Measurements from ENCODE around the gene SLC4A4. TPM values are rescaled to one million over a fixed set of nuclear protein-coding genes. Genes with fewer than 3 reads are reported as not detected.

The SLC4A4 gene
- total RNA-seq, 2 experiments from 2014 or later = 3.1 to 3.7 TPM

DNA sequence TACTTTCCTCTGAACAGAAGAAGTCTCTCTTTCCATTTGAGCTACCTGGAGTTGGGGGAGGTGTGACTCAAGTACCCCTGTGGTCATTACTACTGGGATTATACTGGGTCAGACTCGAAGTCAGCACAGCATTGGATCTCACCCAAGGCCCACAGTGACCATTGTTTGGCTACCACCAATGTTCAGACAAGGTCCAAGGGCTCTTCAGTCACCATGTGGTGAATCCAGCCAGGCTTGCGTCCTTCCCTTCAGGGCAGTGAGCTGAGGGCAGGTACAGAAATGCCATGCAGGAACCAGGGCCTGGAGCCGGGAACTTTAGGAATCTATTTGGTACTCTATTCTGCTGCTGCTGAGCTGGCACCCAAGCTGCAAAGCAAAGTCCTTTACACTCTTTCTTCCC, 5.5 kb upstream of the SLC4A4 start:
- Mint-ChIP-seq H3K27ac (no peak overlapping the region), H3K36me3 (no peaks in the 10 kb centered on the region), H3K4me3 (no peak overlapping the region), H3K9me3 (peaks cover 5% of the 10 kb centered on the region), H3K4me1 (peaks cover 1% of the 10 kb centered on the region), H3K27me3 (peaks cover 11% of the 10 kb centered on the region)
- ATAC-seq (ENCODE audit: low read depth) = no peak
- POLR2A ChIA-PET = no interaction called here
- no peak for DNase-seq

DNA sequence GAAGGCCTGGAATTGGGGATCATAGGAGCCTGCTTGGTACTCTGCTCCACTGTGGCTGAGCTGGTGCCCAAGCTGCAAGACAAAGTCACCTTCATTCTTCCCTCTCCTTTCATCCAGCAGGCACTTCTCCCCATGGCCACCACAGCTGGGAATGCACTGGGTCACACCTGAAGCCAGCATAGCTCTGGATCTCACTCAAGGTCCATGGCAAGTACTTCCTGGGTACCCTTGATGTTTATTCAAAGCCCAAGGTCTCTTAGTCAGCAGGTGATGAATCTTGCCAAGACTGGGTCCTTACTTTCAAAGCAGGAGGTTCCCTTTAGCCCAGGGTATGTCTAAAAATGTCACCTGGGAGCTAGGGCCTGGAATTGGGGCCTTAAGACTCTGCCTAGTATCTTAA, 4.9 kb upstream of the SLC4A4 start:
- no peak overlapping the region for H3K27ac Mint-ChIP-seq
- H3K36me3 Mint-ChIP-seq = no peaks in the 10 kb centered on the region
- POLR2A ChIA-PET = no interaction called here
- peaks cover 7% of the 10 kb centered on the region for H3K4me1 Mint-ChIP-seq
- DNase-seq (no peak), ATAC-seq (ENCODE audit: low read depth) (no peak)
- H3K9me3 Mint-ChIP-seq = peaks cover 5% of the 10 kb centered on the region
- H3K4me3 Mint-ChIP-seq = no peak overlapping the region
- peaks cover 12% of the 10 kb centered on the region for H3K27me3 Mint-ChIP-seq

- DNase-seq = no peak
- Mint-ChIP-seq H3K4me1 (peaks cover 8% of the 10 kb centered on the region), H3K27ac (no peak overlapping the region), H3K36me3 (no peaks in the 10 kb centered on the region), H3K9me3 (peaks cover 5% of the 10 kb centered on the region), H3K27me3 (peaks cover 12% of the 10 kb centered on the region), H3K4me3 (no peak overlapping the region)
- ATAC-seq (ENCODE audit: low read depth) = no peak
- POLR2A ChIA-PET = no interaction called here
Observed at GRCh38 chr4:71334465-71334882, 4.3 kb upstream of the SLC4A4 start.

- Mint-ChIP-seq H3K27ac (no peak overlapping the region), H3K4me1 (peaks cover 2% of the 10 kb centered on the region), H3K27me3 (peaks cover 19% of the 10 kb centered on the region), H3K9me3 (no peaks in the 10 kb centered on the region), H3K4me3 (no peak overlapping the region), H3K36me3 (no peaks in the 10 kb centered on the region)
- POLR2A ChIA-PET = no interaction called here
- no peak for ATAC-seq (ENCODE audit: low read depth)
- no peak for DNase-seq
Observed at GRCh38 chr4:71343670-71344466, 5.0 kb downstream of the SLC4A4 start.

- Mint-ChIP-seq H3K4me1 (no peaks in the 10 kb centered on the region), H3K27me3 (peaks cover 20% of the 10 kb centered on the region), H3K36me3 (no peaks in the 10 kb centered on the region), H3K4me3 (no peak overlapping the region), H3K9me3 (no peaks in the 10 kb centered on the region), H3K27ac (no peak overlapping the region)
- POLR2A ChIA-PET = no interaction called here
- ATAC-seq (ENCODE audit: low read depth) (no peak), DNase-seq (no peak)
Observed at GRCh38 chr4:71346710-71347109, 7.9 kb downstream of the SLC4A4 start.

DNA sequence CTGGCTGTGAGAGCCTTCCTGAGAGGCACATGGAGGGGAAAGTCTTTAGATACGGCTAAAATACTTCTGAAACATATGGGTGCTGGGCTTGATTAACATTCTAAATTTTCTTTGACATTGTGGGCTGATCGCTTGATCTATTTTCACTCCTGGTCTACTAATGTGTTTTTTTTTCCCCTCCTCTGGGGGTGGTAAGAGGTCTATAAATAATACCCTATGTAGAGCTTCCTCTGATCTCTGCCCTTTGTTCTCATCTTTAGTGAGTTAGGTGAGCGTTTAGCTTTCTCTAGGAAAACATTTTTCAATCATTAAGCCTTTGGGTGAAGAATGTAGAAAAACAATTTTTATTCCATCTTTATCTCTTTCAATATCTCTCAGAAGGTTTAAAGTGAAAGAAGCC, 9.8 kb downstream of the SLC4A4 start:
- H3K9me3 Mint-ChIP-seq = no peaks in the 10 kb centered on the region
- H3K4me1 Mint-ChIP-seq = no peaks in the 10 kb centered on the region
- no peak overlapping the region for H3K4me3 Mint-ChIP-seq
- POLR2A ChIA-PET = no interaction called here
- no peak for DNase-seq
- no peak for ATAC-seq (ENCODE audit: low read depth)
- H3K36me3 Mint-ChIP-seq = no peaks in the 10 kb centered on the region
- no peak overlapping the region for H3K27ac Mint-ChIP-seq
- H3K27me3 Mint-ChIP-seq = peaks cover 10% of the 10 kb centered on the region

GRCh38 chr4:71355045-71355444, 16.2 kb downstream of the SLC4A4 start:
- no peak overlapping the region for H3K4me3 Mint-ChIP-seq
- POLR2A ChIA-PET = no interaction called here
- H3K27ac Mint-ChIP-seq = no peak overlapping the region
- peaks cover 8% of the 10 kb centered on the region for H3K27me3 Mint-ChIP-seq
- no peaks in the 10 kb centered on the region for H3K36me3 Mint-ChIP-seq
- no peak for DNase-seq
- no peaks in the 10 kb centered on the region for H3K4me1 Mint-ChIP-seq
- H3K9me3 Mint-ChIP-seq = no peaks in the 10 kb centered on the region
- no peak for ATAC-seq (ENCODE audit: low read depth)

DNA sequence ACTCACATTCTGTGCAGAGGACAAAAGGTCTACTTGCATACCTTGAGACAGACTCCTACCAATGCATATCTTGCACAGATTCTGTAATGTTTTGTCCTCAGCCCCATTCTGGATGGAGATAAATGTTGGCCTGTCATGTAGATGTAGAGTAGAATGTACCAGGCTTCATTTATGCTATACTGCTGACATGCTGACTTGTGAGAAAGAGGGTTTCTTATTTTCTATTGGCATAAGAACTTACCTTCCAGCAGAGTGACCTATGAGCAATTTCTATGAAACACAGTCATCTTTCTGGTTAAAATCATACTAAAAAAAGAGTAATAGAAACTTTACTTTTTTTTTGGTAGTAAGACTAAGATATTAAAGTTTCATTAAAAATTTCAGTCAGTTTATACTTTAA, 17.2 kb downstream of the SLC4A4 start:
- Mint-ChIP-seq H3K27ac (no peak overlapping the region), H3K4me1 (no peaks in the 10 kb centered on the region), H3K36me3 (no peaks in the 10 kb centered on the region), H3K4me3 (no peak overlapping the region), H3K9me3 (no peaks in the 10 kb centered on the region), H3K27me3 (peaks cover 8% of the 10 kb centered on the region)
- ATAC-seq (ENCODE audit: low read depth) (no peak), DNase-seq (no peak)
- POLR2A ChIA-PET = no interaction called here

GRCh38 chr4:71356924-71357663, 18.3 kb downstream of the SLC4A4 start:
- Mint-ChIP-seq H3K27ac (no peak overlapping the region), H3K36me3 (no peaks in the 10 kb centered on the region), H3K4me1 (no peaks in the 10 kb centered on the region), H3K4me3 (no peak overlapping the region), H3K27me3 (peaks cover 8% of the 10 kb centered on the region), H3K9me3 (no peaks in the 10 kb centered on the region)
- no peak for DNase-seq
- ATAC-seq (ENCODE audit: low read depth) = no peak
- POLR2A ChIA-PET = no interaction called here

DNA sequence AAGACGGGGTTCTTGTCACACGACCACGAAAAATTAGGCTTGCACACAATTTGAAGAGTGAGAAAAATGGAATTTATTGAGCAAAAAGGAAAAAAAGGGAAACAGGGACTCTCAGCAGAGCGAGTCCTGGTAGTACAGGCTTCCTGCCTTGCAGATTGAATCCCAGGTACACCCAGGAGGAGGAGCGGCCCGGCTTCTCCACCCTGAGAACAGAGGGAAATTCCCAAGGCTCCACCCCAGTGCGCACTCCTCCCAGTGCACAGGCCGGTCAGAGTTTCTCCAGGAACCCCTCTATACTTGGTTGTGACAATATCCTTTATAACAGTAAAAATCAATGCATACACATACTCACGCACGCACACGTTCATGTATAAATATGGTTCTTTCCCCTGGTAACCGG, 22.0 kb downstream of the SLC4A4 start:
- no peak for DNase-seq
- Mint-ChIP-seq H3K36me3 (no peaks in the 10 kb centered on the region), H3K4me3 (no peak overlapping the region), H3K4me1 (no peaks in the 10 kb centered on the region), H3K27ac (no peak overlapping the region), H3K27me3 (peaks cover 10% of the 10 kb centered on the region), H3K9me3 (no peaks in the 10 kb centered on the region)
- POLR2A ChIA-PET = no interaction called here
- no peak for ATAC-seq (ENCODE audit: low read depth)

DNA sequence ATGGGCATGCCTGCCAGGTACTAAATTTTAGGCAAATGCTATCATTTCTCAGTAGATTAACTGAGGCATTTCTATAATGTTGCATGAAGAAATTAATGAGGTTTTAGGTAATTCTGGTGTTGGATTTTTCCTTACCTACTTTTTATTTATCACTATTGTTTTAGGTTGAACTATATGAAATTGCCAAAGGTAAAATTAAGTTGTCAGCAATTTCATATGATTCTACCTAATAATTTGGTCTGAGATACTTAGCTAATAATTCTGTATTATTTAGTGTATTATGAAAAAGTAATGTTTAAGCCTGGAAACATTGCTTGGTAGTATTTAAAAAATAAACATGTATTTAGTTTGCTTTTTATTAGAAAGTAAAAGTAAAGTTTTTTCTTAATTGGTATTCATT, 22.7 kb downstream of the SLC4A4 start:
- H3K27me3 Mint-ChIP-seq = peaks cover 10% of the 10 kb centered on the region
- no peak for DNase-seq
- H3K4me1 Mint-ChIP-seq = no peaks in the 10 kb centered on the region
- no peaks in the 10 kb centered on the region for H3K36me3 Mint-ChIP-seq
- no peaks in the 10 kb centered on the region for H3K9me3 Mint-ChIP-seq
- no peak overlapping the region for H3K27ac Mint-ChIP-seq
- ATAC-seq (ENCODE audit: low read depth) = no peak
- no peak overlapping the region for H3K4me3 Mint-ChIP-seq
- POLR2A ChIA-PET = no interaction called here

DNA sequence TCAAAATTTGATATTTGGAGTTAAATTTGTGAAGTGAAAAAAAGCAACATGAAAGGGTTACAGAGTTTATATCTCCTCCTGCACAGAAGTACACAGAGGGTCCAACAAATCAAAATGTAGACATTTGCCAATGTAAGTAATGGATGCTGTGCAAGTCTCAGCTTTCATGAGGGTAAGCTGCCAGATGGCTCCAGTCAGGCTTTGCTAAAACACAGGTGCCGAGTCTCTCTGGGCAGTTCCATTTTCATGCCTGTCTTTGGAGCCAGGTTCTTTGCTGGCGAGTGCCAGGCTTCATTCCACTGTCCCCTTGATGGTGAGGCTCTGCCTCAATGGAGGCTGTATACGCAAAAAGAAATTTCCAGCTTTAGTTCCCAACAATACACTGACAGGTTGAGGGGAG, 27.9 kb downstream of the SLC4A4 start:
- POLR2A ChIA-PET = no interaction called here
- no peaks in the 10 kb centered on the region for H3K9me3 Mint-ChIP-seq
- peaks cover 12% of the 10 kb centered on the region for H3K27me3 Mint-ChIP-seq
- H3K36me3 Mint-ChIP-seq = no peaks in the 10 kb centered on the region
- ATAC-seq (ENCODE audit: low read depth) (no peak), DNase-seq (no peak)
- no peaks in the 10 kb centered on the region for H3K4me1 Mint-ChIP-seq
- no peak overlapping the region for H3K27ac Mint-ChIP-seq
- no peak overlapping the region for H3K4me3 Mint-ChIP-seq

- no peaks in the 10 kb centered on the region for H3K36me3 Mint-ChIP-seq
- no peaks in the 10 kb centered on the region for H3K9me3 Mint-ChIP-seq
- ATAC-seq (ENCODE audit: low read depth) = no peak
- no peak for DNase-seq
- H3K27ac Mint-ChIP-seq = no peak overlapping the region
- H3K4me3 Mint-ChIP-seq = no peak overlapping the region
- POLR2A ChIA-PET = no interaction called here
- no peaks in the 10 kb centered on the region for H3K4me1 Mint-ChIP-seq
- H3K27me3 Mint-ChIP-seq = peaks cover 10% of the 10 kb centered on the region
Observed at GRCh38 chr4:71367546-71367945, 28.7 kb downstream of the SLC4A4 start.

DNA sequence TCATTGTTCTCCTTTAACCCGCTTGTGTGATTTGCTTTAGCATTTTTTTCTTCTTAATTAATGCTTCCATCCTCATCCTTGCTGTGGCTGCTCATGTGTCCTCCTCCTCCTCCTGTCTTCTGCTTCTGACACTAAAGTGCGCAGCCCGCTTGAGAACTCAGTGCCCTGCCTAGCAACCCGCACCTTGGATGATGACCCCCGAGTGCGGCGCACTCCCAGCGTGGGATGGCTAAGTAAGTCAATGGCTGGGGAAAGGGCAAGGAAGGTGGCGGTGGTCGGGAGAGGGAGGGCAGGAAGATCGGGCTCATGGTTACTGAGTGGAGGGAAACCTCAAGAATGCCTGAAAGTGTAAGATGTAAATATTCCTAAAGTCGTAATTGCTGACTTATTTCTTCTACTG, 30.1 kb downstream of the SLC4A4 start:
- DNase-seq (no peak), ATAC-seq (ENCODE audit: low read depth) (no peak)
- Mint-ChIP-seq H3K27ac (no peak overlapping the region), H3K27me3 (peaks cover 7% of the 10 kb centered on the region), H3K4me3 (no peak overlapping the region), H3K4me1 (no peaks in the 10 kb centered on the region), H3K36me3 (no peaks in the 10 kb centered on the region), H3K9me3 (no peaks in the 10 kb centered on the region)
- POLR2A ChIA-PET = no interaction called here

Measured in activated naive CD8-positive, alpha-beta T cell treated with anti-CD3 and anti-CD28 coated beads, Interleukin-2, amount 10 ng/mL, durations not matched to agents 7 days and 5 days (primary cell).